Endothelial cell of umbilical vein (primary cell): ENCODE measurements around the gene FRS3. TPM values are rescaled to one million over a fixed set of nuclear protein-coding genes. Genes with fewer than 3 reads are reported as not detected.

Experiments used
- BruUV-seq: library from RNA; stranded (reverse); fragments of 400-500 nt; replicated peaks from 2 replicates; lab custom pipeline; 2021; lab: Mats Ljungman, UMichigan
- CTCF ChIA-PET: fragments of 300-600, 350-600 bp; sonication (Branson Sonifier 250); formaldehyde crosslinking; loops from one replicate; lab custom pipeline; 2021; ENCODE audit warnings: antibody characterized with exemption, inconsistent platforms; lab: Charles Lee
- POLR2A ChIA-PET: fragments of 300-600, 350-600 bp; sonication (Branson Sonifier 250); formaldehyde crosslinking; loops from one replicate; lab custom pipeline; 2021; ENCODE audit warnings: antibody characterized with exemption, inconsistent platforms; lab: Charles Lee
- DNase-seq: peaks from one replicate; pipeline ENCODE4 v3.0.0-alpha.2; 2011; ENCODE audit warnings: low read depth, low spot score
- FAIRE-seq: peaks from 2 replicates; lab custom pipeline; 2011; peaks lifted over from hg19 to GRCh38; lab: Jason Lieb, UNC
- H2AFZ ChIP-seq: 2 replicates; pipeline ENCODE4 v1.6.0; 2012; ENCODE audit warnings: low read depth, low read length, control low read depth, inconsistent platforms
- H3K27ac ChIP-seq: 2 replicates; pipeline ENCODE4 v1.5.1; 2011; ENCODE audit warnings: low read depth, mild to moderate bottlenecking, control low read depth, low read length, moderate library complexity; ENCODE audit not compliant: insufficient read depth
- H3K27me3 ChIP-seq, 2 experiments: 2 replicates each; pipeline versions ENCODE4 v1.6.0 to v1.6.1; 2011; ENCODE audit warnings: low read length in 2 of 2, mixed read lengths in 1 of 2; ENCODE audit not compliant: control insufficient read depth in 2 of 2, insufficient read depth in 2 of 2
- H3K36me3 ChIP-seq, 2 experiments: 2 replicates in 1 of 2; 3 replicates in 1 of 2; pipeline ENCODE4 v1.5.1; 2011; ENCODE audit warnings: low read length in 2 of 2, mild to moderate bottlenecking in 1 of 2, moderate library complexity in 1 of 2; ENCODE audit not compliant: control insufficient read depth in 2 of 2, insufficient read depth in 2 of 2; ENCODE audit errors: extremely low read depth in 1 of 2
- H3K4me1 ChIP-seq: 3 replicates; pipeline ENCODE4 v1.5.1; 2011; ENCODE audit warnings: mild to moderate bottlenecking, low read length; ENCODE audit not compliant: control insufficient read depth, insufficient read depth; ENCODE audit errors: extremely low read depth
- H3K4me2 ChIP-seq: 2 replicates; pipeline ENCODE4 v1.6.1; 2011; ENCODE audit warnings: low read length, control low read depth, mixed read lengths; ENCODE audit not compliant: insufficient read depth
- H3K4me3 ChIP-seq, 3 experiments: fragments of 200-600 bp in 1 of 3; sonication (generic), shearing (Covaris generic) in 1 of 3; replicated peaks in 1 of 3; 2 replicates each; pipeline ENCODE4 v1.5.1; 2011 to 2016; ENCODE audit warnings: control low read depth in 3 of 3, low read length in 3 of 3, mild to moderate bottlenecking in 2 of 3, inconsistent platforms in 1 of 3, low read depth in 1 of 3, moderate library complexity in 1 of 3; ENCODE audit not compliant: insufficient read depth in 1 of 3
- H3K79me2 ChIP-seq: 2 replicates; pipeline ENCODE4 v1.6.0; 2012; ENCODE audit warnings: low read length, inconsistent platforms; ENCODE audit not compliant: control insufficient read depth, insufficient read depth
- H3K9ac ChIP-seq: replicated peaks from 2 replicates; pipeline ENCODE3; 2011; ENCODE audit warnings: low read length, control low read depth; ENCODE audit not compliant: insufficient read depth; ENCODE audit errors: extremely low read depth
- H3K9me1 ChIP-seq: replicated peaks from 3 replicates; pipeline ENCODE4 v1.6.0; 2011; ENCODE audit warnings: mild to moderate bottlenecking, low read length; ENCODE audit not compliant: control insufficient read depth, insufficient read depth; ENCODE audit errors: extremely low read depth
- H3K9me3 ChIP-seq: replicated peaks from 2 replicates; pipeline ENCODE4 v1.5.1; 2012; ENCODE audit warnings: low read length, inconsistent platforms; ENCODE audit not compliant: control insufficient read depth, insufficient read depth
- H4K20me1 ChIP-seq: replicated peaks from 2 replicates; pipeline ENCODE3; 2011; ENCODE audit warnings: mild to moderate bottlenecking, low read length; ENCODE audit not compliant: control insufficient read depth, insufficient read depth; ENCODE audit errors: extremely low read depth
- EZH2 ChIP-seq: IDR thresholded peaks from 2 replicates; pipeline ENCODE4 v1.6.1; 2012; ENCODE audit warnings: borderline replicate concordance, low read depth, mild to moderate bottlenecking, moderate library complexity, low read length, inconsistent platforms; ENCODE audit not compliant: severe bottlenecking
- FOS ChIP-seq: IDR thresholded peaks from 2 replicates; pipeline ENCODE4 v1.6.1; 2011; ENCODE audit warnings: mild to moderate bottlenecking, low read length, moderate library complexity, borderline replicate concordance; ENCODE audit not compliant: insufficient read depth
- GATA2 ChIP-seq: IDR thresholded peaks from 2 replicates; pipeline ENCODE4 v1.7.0; 2011; ENCODE audit warnings: low read depth, mild to moderate bottlenecking, moderate library complexity, mixed read lengths, low read length; ENCODE audit not compliant: insufficient read length, insufficient read depth
- MYC ChIP-seq: IDR thresholded peaks from one replicate; pipeline ENCODE4 v1.6.1; 2011; ENCODE audit warnings: mild to moderate bottlenecking, low read depth, low read length
- POLR2AphosphoS5 ChIP-seq: IDR thresholded peaks from 2 replicates; pipeline ENCODE4 v1.6.1; 2012; ENCODE audit warnings: low read depth, mild to moderate bottlenecking, control low read depth, low read length, moderate library complexity; ENCODE audit not compliant: insufficient read depth
- dilution Hi-C: fragments of 300-500 bp; cut with MboI; formaldehyde crosslinking; loops from one replicate; pipeline ENCODE4 v1.15.0; 2019; ENCODE audit warnings: low sequenced_read_pairs; ENCODE audit not compliant: extremely low pct_ligation_motif_present
- intact Hi-C: fragments of 100-400 bp; cut with micrococcal nuclease; formaldehyde crosslinking; loops from one replicate; pipeline ENCODE4 v1.10.0; 2022
- polyA plus RNA-seq, 4 experiments: library from polyadenylated mRNA; depleted of rRNA in 3 of 4; stranded (reverse) in 3 of 4; unstranded in 1 of 4; fragments of >200 nt; gene quantifications; 2 replicates each; pipeline versions ENCODE4 v1.2.1 to v1.2.3, GENCODE V29; 2011 to 2012; ENCODE audit warnings: missing spikeins in 1 of 4
- total RNA-seq: library from RNA; stranded (reverse); gene quantifications from 2 replicates; pipeline ENCODE4 v1.2.3, GENCODE V29; 2021
- TF ChIP-seq, protein P1 (sequence below): IDR thresholded peaks from 2 replicates; pipeline ENCODE4 v1.6.1; 2011; ENCODE audit not compliant: insufficient read depth, insufficient read length

Gene FRS3
- total and polyA plus RNA-seq, 2 donors (not counting 3 experiments of a cell fraction or from before 2014, with no cell fraction given): 5.2 to 5.3 TPM

DNA sequence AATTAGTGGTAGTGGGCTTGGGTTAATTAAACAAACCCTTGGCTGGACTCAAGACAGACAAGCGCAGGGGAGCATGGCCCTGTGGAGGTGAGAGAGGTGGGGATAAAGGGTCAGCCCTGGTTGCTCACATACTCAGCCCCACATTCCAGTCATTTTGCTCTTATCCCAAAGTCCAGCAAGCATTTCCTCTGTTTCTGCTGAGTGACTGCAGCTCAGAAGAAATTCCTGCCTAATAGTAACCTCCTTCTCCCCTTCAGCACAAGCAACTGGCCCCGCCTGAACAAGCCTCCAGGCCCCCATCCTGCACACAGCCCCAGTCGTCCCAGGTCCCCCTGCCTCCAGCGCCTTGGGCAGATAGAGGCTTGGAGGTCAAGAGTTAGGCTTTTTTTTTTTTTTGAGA lies 40.7 kb downstream of the FRS3 start:
- no peak for TF ChIP-seq EZH2
- dilution Hi-C loops: no loop called here
- Histone ChIP-seq H3K27ac (no peak overlapping the region), H3K36me3 (no peaks in the 10 kb centered on the region), H3K79me2 (no peaks in the 10 kb centered on the region), H3K4me1 (peaks cover 4% of the 10 kb centered on the region), H3K9ac (no peak overlapping the region), H3K9me1 (no peaks in the 10 kb centered on the region), H4K20me1 (no peaks in the 10 kb centered on the region), H2AFZ (no peak overlapping the region), H3K27me3 (no peaks in the 10 kb centered on the region), H3K9me3 (no peaks in the 10 kb centered on the region), H3K4me2 (no peak overlapping the region), H3K4me3 (no peak overlapping the region)
- no peak for FAIRE-seq
- intact Hi-C loops: no loop called here
- no TSS peak for BruUV-seq
- CTCF ChIA-PET: interaction anchor here (1.4 kb wide), 1 partner anchor 36 kb away, joined by 5 read pairs; no protein-coding TSS in a partner anchor
- no peak for DNase-seq
- POLR2A ChIA-PET: no interaction called here

DNA sequence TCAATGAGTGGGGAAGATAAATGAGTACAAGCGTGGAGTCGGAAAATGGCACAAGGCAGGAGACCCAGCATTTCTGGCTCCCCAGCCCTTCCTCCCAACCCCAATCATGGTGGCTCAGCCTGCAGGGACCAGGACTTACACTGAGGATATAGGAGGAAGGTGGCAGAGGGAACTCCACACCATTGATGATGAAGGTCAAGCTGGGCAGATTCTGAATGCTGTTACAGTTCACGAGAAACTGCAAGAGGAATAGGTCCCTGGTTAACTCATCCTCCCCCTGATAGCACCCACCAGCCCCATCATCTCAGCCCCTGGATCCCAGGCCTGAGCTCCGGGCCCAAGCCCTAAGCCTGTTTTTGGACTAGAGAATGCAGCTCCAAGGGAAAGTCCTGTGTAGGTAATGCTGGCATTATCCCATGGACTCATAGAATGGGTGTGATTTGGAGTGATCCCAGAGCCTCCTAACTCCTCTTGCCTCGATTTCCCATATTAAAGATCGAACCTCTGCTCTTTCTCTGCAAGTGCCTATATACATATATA lies 42.0 kb downstream of the FRS3 start:
- no peak for FAIRE-seq
- peaks cover 12% of the 10 kb centered on the region for H3K4me1 ChIP-seq
- DNase-seq: no peak
- ChIA-PET CTCF (no interaction called here), POLR2A (no interaction called here)
- H3K4me3 ChIP-seq: no peak overlapping the region
- no peak overlapping the region for H3K4me2 ChIP-seq
- no peaks in the 10 kb centered on the region for H3K27me3 ChIP-seq
- BruUV-seq: no TSS peak
- H3K9ac ChIP-seq: no peak overlapping the region
- H3K9me3 ChIP-seq: no peaks in the 10 kb centered on the region
- H3K9me1 ChIP-seq: no peaks in the 10 kb centered on the region
- intact Hi-C loops (no loop called here), dilution Hi-C loops (no loop called here)
- H2AFZ ChIP-seq: no peak overlapping the region
- no peak overlapping the region for H3K27ac ChIP-seq
- H3K79me2 ChIP-seq: no peaks in the 10 kb centered on the region
- TF ChIP-seq, protein P1, sequence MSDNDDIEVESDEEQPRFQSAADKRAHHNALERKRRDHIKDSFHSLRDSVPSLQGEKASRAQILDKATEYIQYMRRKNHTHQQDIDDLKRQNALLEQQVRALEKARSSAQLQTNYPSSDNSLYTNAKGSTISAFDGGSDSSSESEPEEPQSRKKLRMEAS: no peak
- TF ChIP-seq FOS (no peak), MYC (no peak), POLR2AphosphoS5 (no peak), GATA2 (no peak)
- no peaks in the 10 kb centered on the region for H4K20me1 ChIP-seq
- no peaks in the 10 kb centered on the region for H3K36me3 ChIP-seq
